Cardiac muscle cell (in vitro differentiated cells and primary cell): ENCODE data around the gene LRP5. TPM values are rescaled to one million over a fixed set of nuclear protein-coding genes. Genes with fewer than 3 reads are reported as not detected.

Source experiments
- DNase-seq, 2 donors: peaks; one replicate each; pipeline versions ENCODE4 v3.0.0 to v3.0.0-alpha.2; 2010 to 2017; ENCODE audit warnings: low read depth in 1 of 2, low spot score in 1 of 2
- H3K27ac ChIP-seq: fragments of 200-600 bp; sonication (generic); 2 replicates; pipeline ENCODE4 v1.5.1; 2016
- H3K27me3 ChIP-seq: fragments of 200-600 bp; sonication (generic); 2 replicates; pipeline ENCODE4 v1.6.0; 2016; ENCODE audit warnings: control low read depth
- H3K36me3 ChIP-seq: fragments of 200-600 bp; sonication (generic); 2 replicates; pipeline ENCODE4 v1.5.1; 2016; ENCODE audit warnings: control low read depth
- H3K4me1 ChIP-seq: fragments of 200-600 bp; sonication (generic); 2 replicates; pipeline ENCODE4 v1.8.1; 2017; ENCODE audit warnings: low read depth, mild to moderate bottlenecking, mixed run types
- H3K4me3 ChIP-seq: fragments of 200-600 bp; sonication (generic); 2 replicates; pipeline ENCODE4 v1.5.1; 2016; ENCODE audit warnings: mild to moderate bottlenecking
- H3K9me3 ChIP-seq: fragments of 200-600 bp; sonication (generic); 2 replicates; pipeline ENCODE4 v1.5.1; 2017; ENCODE audit warnings: low read depth, mild to moderate bottlenecking, control low read depth
- CTCF ChIP-seq: IDR thresholded peaks from 2 replicates; pipeline ENCODE4 v1.5.1; 2012; ENCODE audit warnings: low read depth, mild to moderate bottlenecking, low read length
- polyA plus RNA-seq: library from polyadenylated mRNA; unstranded; fragments of >200 nt; fragmentation: Nextera tagmentation; extraction: Ambion mirVana; gene quantifications from 2 replicates; pipeline ENCODE4 v1.2.1, GENCODE V29; 2016
- total RNA-seq: library from RNA; depleted of rRNA; stranded (reverse); fragments of >200 nt; gene quantifications from 2 replicates; pipeline ENCODE4 v1.2.3, GENCODE V29; 2016

LRP5 gene
- total and polyA plus RNA-seq, 2 experiments from 2014 or later: 29.1 to 245 TPM

GRCh38 chr11:68439355-68440065 lies 127.1 kb downstream of the LRP5 start:
- Histone ChIP-seq H3K27ac (no peak overlapping the region), H3K36me3 (peaks cover 5% of the 10 kb centered on the region), H3K4me3 (no peak overlapping the region), H3K9me3 (no peaks in the 10 kb centered on the region), H3K4me1 (no peaks in the 10 kb centered on the region), H3K27me3 (no peaks in the 10 kb centered on the region)
- TF ChIP-seq CTCF: no peak
- no peak for DNase-seq

GRCh38 chr11:68440224-68440623 lies 127.8 kb downstream of the LRP5 start:
- H3K4me3 ChIP-seq: no peak overlapping the region
- no peaks in the 10 kb centered on the region for H3K9me3 ChIP-seq
- H3K4me1 ChIP-seq: no peaks in the 10 kb centered on the region
- DNase-seq: peak in 1 of 2 donors; percentile 11
- H3K36me3 ChIP-seq: peaks cover 5% of the 10 kb centered on the region
- TF ChIP-seq CTCF: no peak
- H3K27me3 ChIP-seq: no peaks in the 10 kb centered on the region
- H3K27ac ChIP-seq: no peak overlapping the region

DNA sequence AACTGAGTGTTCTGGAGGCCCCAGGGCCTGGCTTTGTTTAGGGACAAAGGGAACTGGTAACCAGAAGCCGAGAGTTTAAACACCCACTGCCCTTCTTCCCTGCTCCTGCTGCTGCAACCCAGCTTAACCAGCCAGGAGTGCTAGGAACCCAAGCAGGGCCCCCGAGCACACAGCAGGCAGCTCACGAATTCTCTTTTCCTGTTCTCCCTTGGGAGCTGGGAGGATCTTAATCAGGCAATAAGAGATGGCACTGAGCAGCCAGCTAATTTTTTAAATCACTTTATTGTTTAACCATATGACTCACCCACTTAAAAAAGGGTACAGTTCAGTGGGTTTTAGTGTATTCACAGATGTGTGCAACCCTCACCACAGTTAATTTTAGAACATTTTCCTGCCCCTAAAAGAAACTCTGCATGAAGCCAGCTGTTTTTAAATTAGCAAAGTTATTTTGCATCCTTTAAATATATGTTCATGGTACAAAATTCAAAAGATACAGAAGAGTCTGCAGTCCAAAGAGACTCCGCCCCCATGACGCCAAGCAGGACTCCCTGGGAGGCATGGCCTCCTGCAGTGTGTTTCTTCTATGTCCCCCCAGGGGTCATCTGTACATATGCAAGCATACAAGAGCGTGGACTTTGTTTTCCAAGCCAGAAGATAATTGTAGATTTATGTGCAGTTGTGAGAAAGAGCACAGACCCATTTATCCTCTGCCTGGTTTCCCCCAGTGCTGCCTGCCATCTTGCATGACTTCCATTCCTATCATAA lies 129.3 kb downstream of the LRP5 start:
- H3K36me3 ChIP-seq: peaks cover 5% of the 10 kb centered on the region
- H3K9me3 ChIP-seq: no peaks in the 10 kb centered on the region
- peak in 1 of 2 donors; percentile 57 for DNase-seq
- H3K4me3 ChIP-seq: no peak overlapping the region
- TF ChIP-seq CTCF: peak; percentile 10
- no peaks in the 10 kb centered on the region for H3K4me1 ChIP-seq
- H3K27ac ChIP-seq: no peak overlapping the region
- H3K27me3 ChIP-seq: no peaks in the 10 kb centered on the region

- Histone ChIP-seq H3K27me3 (no peaks in the 10 kb centered on the region), H3K4me3 (no peak overlapping the region), H3K27ac (no peak overlapping the region), H3K9me3 (no peaks in the 10 kb centered on the region), H3K36me3 (peaks cover 5% of the 10 kb centered on the region), H3K4me1 (no peaks in the 10 kb centered on the region)
- no peak for DNase-seq
- no peak for TF ChIP-seq CTCF
Measured at GRCh38 chr11:68442433-68442832, 130.0 kb downstream of the LRP5 start.

- no peaks in the 10 kb centered on the region for H3K9me3 ChIP-seq
- no peaks in the 10 kb centered on the region for H3K27me3 ChIP-seq
- H3K4me3 ChIP-seq: no peak overlapping the region
- TF ChIP-seq CTCF: no peak
- H3K27ac ChIP-seq: no peak overlapping the region
- DNase-seq: no peak
- H3K36me3 ChIP-seq: peaks cover 2% of the 10 kb centered on the region
- H3K4me1 ChIP-seq: no peaks in the 10 kb centered on the region
Measured at GRCh38 chr11:68444566-68444965, 132.2 kb downstream of the LRP5 start.
